Activated CD4-positive, alpha-beta T cell treated with anti-CD3 and anti-CD28 coated beads, Interleukin-2, amount 50 U/mL, for 4 hours (primary cell): Measurements from ENCODE around the gene SF3A2.
A peak's percentile ranks its signal among the peaks of the same experiment; 100 is the strongest.
"Not testable (repeated sequence)": the region's sequence is repeated elsewhere in the genome, so short reads cannot be mapped to it uniquely, and the experiment has no call there.

Experiments
- DNase-seq, 2 experiments: peaks; one replicate each; pipeline ENCODE4 v3.0.0-alpha.2; 2020

Gene SF3A2, protein sequence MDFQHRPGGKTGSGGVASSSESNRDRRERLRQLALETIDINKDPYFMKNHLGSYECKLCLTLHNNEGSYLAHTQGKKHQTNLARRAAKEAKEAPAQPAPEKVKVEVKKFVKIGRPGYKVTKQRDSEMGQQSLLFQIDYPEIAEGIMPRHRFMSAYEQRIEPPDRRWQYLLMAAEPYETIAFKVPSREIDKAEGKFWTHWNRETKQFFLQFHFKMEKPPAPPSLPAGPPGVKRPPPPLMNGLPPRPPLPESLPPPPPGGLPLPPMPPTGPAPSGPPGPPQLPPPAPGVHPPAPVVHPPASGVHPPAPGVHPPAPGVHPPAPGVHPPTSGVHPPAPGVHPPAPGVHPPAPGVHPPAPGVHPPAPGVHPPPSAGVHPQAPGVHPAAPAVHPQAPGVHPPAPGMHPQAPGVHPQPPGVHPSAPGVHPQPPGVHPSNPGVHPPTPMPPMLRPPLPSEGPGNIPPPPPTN

GRCh38 chr19:2236314-2237050, at the start of gene SF3A2, which contains the start of gene PLEKHJ1:
Gene SF3A2 (plus strand): TSS chr19:2236824. CDS start chr19:2243419, 6,595 bp downstream.
Gene PLEKHJ1 (minus strand): TSS chr19:2236329. CDS start chr19:2236248, 81 bp downstream.
- peak; percentile 96 for DNase-seq

- DNase-seq, result no peak
These were observed 49.5 kb upstream of the SF3A2 start for GRCh38 chr19:2187159-2187558.

GRCh38 chr19:2188708-2189385, 47.8 kb upstream of the SF3A2 start:
- DNase-seq, result peak in 1 of 2 experiments; percentile 12

DNA sequence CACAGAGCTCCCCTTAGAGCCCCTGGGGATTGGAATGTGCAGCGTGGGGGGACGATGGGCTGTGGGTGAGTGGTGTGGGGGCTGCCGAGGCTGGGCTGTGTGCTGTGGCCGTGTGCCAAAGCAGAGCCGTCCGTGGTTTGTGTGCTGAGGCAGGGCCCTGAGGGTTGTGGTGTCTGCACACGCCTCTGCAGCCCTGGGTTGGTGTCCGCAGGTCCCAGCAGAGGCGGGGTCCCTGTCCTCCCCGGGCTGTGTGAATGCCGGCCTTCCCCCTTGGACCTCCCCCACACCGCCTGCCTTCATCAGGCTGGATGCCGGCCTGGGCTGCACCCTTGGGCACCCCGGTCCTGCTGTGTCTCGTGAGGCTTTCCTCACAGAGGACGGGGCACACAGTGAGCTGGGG, 46.7 kb upstream of the SF3A2 start:
- DNase-seq, result no peak

GRCh38 chr19:2190848-2191455, 45.7 kb upstream of the SF3A2 start:
- DNase-seq, result no peak

- DNase-seq, result no peak
These were observed 44.9 kb upstream of the SF3A2 start for GRCh38 chr19:2191456-2192310.

GRCh38 chr19:2192862-2193261, 43.8 kb upstream of the SF3A2 start:
- no peak for DNase-seq

DNA sequence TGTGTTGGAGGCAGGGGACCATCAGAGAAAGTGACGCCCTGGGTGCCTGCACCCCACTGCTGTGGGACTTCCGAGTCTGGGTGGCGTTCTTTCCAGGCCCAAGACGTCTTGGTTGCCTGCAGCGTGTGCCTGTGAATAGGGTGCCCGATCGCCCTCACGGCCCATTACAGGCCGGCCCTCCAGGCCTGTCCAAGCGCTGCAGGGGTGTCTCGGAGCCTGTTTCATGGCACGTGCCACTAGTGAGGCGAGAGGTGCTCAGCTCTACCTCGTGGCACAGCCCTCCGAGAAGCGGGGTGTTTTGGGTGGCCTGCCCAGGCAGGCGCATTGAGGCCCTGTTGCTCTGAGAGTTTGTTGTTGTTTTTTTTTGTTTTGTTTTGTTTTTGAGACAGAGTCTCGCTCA, 42.8 kb upstream of the SF3A2 start:
- DNase-seq, result no peak

DNA sequence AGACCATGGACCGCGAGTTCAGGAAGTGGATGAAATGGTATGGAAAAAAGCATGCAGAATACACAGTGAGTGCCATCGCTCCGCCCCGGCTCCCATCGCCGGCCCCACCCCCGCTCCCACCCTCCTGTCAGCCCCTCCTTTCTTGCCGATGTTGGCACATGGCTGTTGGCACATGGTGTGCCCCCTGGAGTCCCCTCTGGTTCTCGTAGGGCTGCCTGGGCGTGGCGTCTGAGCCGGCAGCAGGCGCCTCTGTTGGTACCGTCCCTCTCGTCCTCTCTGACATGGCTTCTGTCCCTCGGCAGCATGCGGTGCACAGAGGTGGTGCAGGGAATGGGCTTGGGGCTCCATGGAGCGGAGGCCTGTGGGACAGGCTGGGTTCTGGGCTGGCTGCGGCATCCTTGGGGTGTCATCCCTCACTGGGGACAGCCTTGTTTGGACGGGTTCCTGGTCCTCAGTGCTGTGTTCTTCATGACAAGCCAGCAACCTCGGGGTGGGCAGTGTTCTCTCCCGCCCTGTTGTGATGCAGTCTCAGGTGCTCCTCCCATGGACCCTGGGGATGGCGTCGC, 42.0 kb upstream of the SF3A2 start:
- DNase-seq, result no peak

GRCh38 chr19:2195361-2195760, 41.3 kb upstream of the SF3A2 start:
- DNase-seq, result no peak

- DNase-seq, result no peak
These were observed 40.7 kb upstream of the SF3A2 start for GRCh38 chr19:2195914-2196313.

DNA sequence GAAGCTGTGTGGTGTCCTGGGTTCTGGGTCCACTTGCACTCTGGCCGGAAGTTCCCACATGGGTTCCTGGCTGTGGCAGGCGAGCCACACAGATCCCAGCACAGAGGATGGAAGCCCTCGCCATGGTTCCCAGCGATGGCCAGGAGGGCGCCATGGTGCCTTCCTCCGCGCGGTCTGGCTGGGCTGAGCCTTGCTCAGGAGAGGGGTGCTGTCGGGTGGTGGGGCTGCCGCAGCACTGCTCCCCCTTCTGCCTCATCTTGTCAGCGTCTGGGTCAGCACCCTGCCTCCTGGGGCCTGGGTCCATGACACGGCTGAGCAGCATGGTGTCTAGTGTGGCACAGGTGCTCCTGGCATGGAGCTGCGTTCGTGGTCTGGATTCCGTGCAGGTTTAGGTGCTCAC, 39.4 kb upstream of the SF3A2 start:
- DNase-seq, result no peak

- no peak for DNase-seq
These were observed 38.3 kb upstream of the SF3A2 start for GRCh38 chr19:2198317-2198716.

GRCh38 chr19:2199215-2199614, 37.4 kb upstream of the SF3A2 start:
- no peak for DNase-seq

GRCh38 chr19:2199861-2200623, 36.6 kb upstream of the SF3A2 start:
- no peak for DNase-seq

DNA sequence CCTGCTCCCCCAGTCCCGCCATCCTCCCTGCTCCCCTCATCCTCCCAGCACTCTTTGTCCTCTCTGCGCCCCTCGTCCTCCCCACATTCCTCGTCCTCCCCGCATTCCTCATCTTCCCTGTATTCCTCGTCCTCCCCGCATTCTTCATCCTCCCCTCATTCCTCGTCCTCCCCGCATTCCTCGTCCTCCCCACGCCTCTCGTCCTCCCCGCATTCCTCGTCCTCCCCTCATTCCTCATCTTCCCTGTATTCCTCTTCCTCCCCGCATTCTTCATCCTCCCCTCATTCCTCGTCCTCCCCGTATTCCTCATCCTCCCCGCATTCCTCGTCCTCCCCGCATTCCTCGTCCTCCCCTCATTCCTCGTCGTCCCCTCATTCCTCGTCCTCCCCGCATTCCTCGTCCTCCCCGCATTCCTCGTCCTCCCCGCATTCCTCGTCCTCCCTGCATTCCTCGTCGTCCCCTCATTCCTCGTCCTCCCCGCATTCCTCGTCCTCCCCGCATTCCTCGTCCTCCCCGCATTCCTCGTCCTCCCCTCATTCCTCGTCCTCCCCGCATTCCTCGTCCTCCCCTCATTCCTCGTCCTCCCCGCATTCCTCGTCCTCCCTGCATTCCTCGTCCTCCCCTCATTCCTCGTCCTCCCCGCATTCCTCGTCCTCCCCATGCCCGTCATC, 35.9 kb upstream of the SF3A2 start:
- DNase-seq, result not testable (repeated sequence)

DNA sequence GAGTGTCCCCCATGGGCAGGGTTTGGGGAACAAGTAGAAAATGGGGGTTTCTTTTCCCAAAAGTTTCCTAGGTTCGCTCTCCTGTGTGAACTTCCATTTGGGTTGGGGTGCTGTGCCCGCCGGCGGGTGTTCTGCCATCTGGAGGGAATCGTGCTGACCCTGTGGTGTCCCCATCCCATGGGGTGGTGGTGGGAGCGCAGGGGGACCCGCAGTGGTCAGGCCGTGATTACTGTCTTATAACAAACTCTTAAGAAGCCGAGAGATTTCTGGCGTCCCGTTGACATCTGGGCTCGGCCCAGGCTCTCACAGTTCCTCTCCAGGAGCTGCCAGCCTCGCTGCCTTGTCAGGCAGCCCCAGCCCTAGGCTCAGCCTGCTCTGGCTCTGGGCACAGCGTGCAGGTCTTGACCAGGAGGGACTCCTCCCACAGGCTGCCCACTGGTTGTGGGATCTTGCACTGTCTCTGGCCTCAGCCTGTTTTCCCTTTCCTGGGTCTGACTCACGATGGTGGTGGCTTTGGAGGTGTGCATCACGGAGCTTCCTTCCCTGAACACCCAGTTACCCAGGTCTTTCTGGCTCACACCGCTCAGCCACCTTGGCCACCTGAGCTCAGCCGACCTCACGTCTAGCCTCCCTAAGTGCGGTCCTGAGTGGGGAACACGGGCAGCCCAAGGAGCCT, 35.0 kb upstream of the SF3A2 start:
- DNase-seq, result no peak

- DNase-seq, result no peak
These were observed 34.3 kb upstream of the SF3A2 start for GRCh38 chr19:2202366-2202765.

- no peak for DNase-seq
These were observed 29.6 kb upstream of the SF3A2 start for GRCh38 chr19:2207008-2207407.
